ENCODE measurements around the gene LARP1. TPM values are rescaled to one million over a fixed set of nuclear protein-coding genes. Genes with fewer than 3 reads are reported as not detected.

Gene LARP1
- total and polyA plus RNA-seq, 4 donors, result 26.0 to 74.1 (median 32.6) TPM

GRCh38 chr5:154757814-154758406 lies 2.7 kb downstream of the LARP1 start:
- H3K27ac ChIP-seq (ENCODE audit: low read depth in 1 of 2, low read length in 2 of 2), result peak overlapping the region in 1 of 2 donors; percentile 53
- peak overlapping the region in 2 of 3 donors; percentile 33 to 97 for H3K4me3 ChIP-seq (ENCODE audit: low read depth in 1 of 3, low read length in 3 of 3)
- peak overlapping the region in 1 of 2 donors; percentile 80 for H3K9ac ChIP-seq (ENCODE audit: low read depth in 1 of 2, low read length in 2 of 2)
- peaks cover 2 to 50% (median 32%) of the 10 kb centered on the region in 4 donors for H3K4me1 ChIP-seq (ENCODE audit: control insufficient read depth in 4 of 4, insufficient read depth in 4 of 4, low read length in 3 of 4)
- peak in 1 of 2 donors; percentile 9 for TF ChIP-seq RAD21 (IDR thresholded peaks at IDR 0.05)
- peak in 1 of 2 donors; percentile 3 for TF ChIP-seq HNF4A (conservative IDR thresholded peaks at IDR 0.05)
- TF ChIP-seq, protein P1, sequence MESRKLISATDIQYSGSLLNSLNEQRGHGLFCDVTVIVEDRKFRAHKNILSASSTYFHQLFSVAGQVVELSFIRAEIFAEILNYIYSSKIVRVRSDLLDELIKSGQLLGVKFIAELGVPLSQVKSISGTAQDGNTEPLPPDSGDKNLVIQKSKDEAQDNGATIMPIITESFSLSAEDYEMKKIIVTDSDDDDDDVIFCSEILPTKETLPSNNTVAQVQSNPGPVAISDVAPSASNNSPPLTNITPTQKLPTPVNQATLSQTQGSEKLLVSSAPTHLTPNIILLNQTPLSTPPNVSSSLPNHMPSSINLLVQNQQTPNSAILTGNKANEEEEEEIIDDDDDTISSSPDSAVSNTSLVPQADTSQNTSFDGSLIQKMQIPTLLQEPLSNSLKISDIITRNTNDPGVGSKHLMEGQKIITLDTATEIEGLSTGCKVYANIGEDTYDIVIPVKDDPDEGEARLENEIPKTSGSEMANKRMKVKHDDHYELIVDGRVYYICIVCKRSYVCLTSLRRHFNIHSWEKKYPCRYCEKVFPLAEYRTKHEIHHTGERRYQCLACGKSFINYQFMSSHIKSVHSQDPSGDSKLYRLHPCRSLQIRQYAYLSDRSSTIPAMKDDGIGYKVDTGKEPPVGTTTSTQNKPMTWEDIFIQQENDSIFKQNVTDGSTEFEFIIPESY (IDR thresholded peaks at IDR 0.05), result no peak
- TF ChIP-seq YY1 (IDR thresholded peaks at IDR 0.05), result peak; percentile 23
- H3K27me3 ChIP-seq (ENCODE audit: control insufficient read depth in 4 of 4, insufficient read depth in 4 of 4, low read length in 3 of 4), result no peaks in the 10 kb centered on the region
- no peaks in the 10 kb centered on the region for H3K9me3 ChIP-seq (ENCODE audit: control insufficient read depth in 4 of 4, low read length in 3 of 4)
- WGBS, result 6% methylated on average over 5 of the region's 5 CpGs
- no peaks in the 10 kb centered on the region for H3K36me3 ChIP-seq (ENCODE audit: control insufficient read depth in 4 of 4, insufficient read depth in 3 of 4, low read depth in 1 of 4, low read length in 3 of 4)
- no peak for DNase-seq (ENCODE audit: low spot score)

- no peak for DNase-seq (ENCODE audit: low spot score)
- 42% methylated on average over 5 of the region's 5 CpGs for WGBS
- Histone ChIP-seq H3K9me3 (ENCODE audit: control insufficient read depth in 4 of 4, low read length in 3 of 4) (no peaks in the 10 kb centered on the region), H3K27me3 (ENCODE audit: control insufficient read depth in 4 of 4, insufficient read depth in 4 of 4, low read length in 3 of 4) (no peaks in the 10 kb centered on the region), H3K27ac (ENCODE audit: low read depth in 1 of 2, low read length in 2 of 2) (peak overlapping the region in 1 of 2 donors; percentile 53), H3K4me1 (ENCODE audit: control insufficient read depth in 4 of 4, insufficient read depth in 4 of 4, low read length in 3 of 4) (peaks cover 2 to 47% (median 31%) of the 10 kb centered on the region in 4 donors), H3K4me3 (ENCODE audit: low read depth in 1 of 3, low read length in 3 of 3) (peak overlapping the region in 1 of 3 donors; percentile 97), H3K9ac (ENCODE audit: low read depth in 1 of 2, low read length in 2 of 2) (peak overlapping the region in 1 of 2 donors; percentile 80), H3K36me3 (ENCODE audit: control insufficient read depth in 4 of 4, insufficient read depth in 3 of 4, low read depth in 1 of 4, low read length in 3 of 4) (no peaks in the 10 kb centered on the region)
- TF ChIP-seq, protein P2, sequence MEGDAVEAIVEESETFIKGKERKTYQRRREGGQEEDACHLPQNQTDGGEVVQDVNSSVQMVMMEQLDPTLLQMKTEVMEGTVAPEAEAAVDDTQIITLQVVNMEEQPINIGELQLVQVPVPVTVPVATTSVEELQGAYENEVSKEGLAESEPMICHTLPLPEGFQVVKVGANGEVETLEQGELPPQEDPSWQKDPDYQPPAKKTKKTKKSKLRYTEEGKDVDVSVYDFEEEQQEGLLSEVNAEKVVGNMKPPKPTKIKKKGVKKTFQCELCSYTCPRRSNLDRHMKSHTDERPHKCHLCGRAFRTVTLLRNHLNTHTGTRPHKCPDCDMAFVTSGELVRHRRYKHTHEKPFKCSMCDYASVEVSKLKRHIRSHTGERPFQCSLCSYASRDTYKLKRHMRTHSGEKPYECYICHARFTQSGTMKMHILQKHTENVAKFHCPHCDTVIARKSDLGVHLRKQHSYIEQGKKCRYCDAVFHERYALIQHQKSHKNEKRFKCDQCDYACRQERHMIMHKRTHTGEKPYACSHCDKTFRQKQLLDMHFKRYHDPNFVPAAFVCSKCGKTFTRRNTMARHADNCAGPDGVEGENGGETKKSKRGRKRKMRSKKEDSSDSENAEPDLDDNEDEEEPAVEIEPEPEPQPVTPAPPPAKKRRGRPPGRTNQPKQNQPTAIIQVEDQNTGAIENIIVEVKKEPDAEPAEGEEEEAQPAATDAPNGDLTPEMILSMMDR (IDR thresholded peaks at IDR 0.05; ENCODE audit: low read depth, low read length, missing input control), result no peak
- TF ChIP-seq FOXA1 (IDR thresholded peaks at IDR 0.05) (no peak), ATF3 (IDR thresholded peaks at IDR 0.05) (no peak), SP1 (IDR thresholded peaks at IDR 0.05) (no peak), GABPA (IDR thresholded peaks at IDR 0.05 in 1 of 2, conservative IDR thresholded peaks at IDR 0.05 in 1 of 2) (no peak), NR2F2 (IDR thresholded peaks at IDR 0.05) (no peak), HNF4A (conservative IDR thresholded peaks at IDR 0.05) (no peak), FOXA2 (IDR thresholded peaks at IDR 0.05) (no peak), EGR1 (IDR thresholded peaks at IDR 0.05; ENCODE audit: low read depth in 2 of 2) (no peak), REST (IDR thresholded peaks at IDR 0.05) (no peak), RAD21 (IDR thresholded peaks at IDR 0.05) (no peak), YY1 (IDR thresholded peaks at IDR 0.05) (no peak)
These were observed 3.3 kb downstream of the LARP1 start for GRCh38 chr5:154758493-154758892.

Data from liver (tissue), 9 donors.